Measurements from ENCODE around the gene CCDC117. TPM values are rescaled to one million over a fixed set of nuclear protein-coding genes. Genes with fewer than 3 reads are reported as not detected.
"Not testable (repeated sequence)": the region's sequence is repeated elsewhere in the genome, so short reads cannot be mapped to it uniquely, and the experiment has no call there.

Gene CCDC117
- total RNA-seq, 1 donor from 2014 or later = 12.7 TPM

DNA sequence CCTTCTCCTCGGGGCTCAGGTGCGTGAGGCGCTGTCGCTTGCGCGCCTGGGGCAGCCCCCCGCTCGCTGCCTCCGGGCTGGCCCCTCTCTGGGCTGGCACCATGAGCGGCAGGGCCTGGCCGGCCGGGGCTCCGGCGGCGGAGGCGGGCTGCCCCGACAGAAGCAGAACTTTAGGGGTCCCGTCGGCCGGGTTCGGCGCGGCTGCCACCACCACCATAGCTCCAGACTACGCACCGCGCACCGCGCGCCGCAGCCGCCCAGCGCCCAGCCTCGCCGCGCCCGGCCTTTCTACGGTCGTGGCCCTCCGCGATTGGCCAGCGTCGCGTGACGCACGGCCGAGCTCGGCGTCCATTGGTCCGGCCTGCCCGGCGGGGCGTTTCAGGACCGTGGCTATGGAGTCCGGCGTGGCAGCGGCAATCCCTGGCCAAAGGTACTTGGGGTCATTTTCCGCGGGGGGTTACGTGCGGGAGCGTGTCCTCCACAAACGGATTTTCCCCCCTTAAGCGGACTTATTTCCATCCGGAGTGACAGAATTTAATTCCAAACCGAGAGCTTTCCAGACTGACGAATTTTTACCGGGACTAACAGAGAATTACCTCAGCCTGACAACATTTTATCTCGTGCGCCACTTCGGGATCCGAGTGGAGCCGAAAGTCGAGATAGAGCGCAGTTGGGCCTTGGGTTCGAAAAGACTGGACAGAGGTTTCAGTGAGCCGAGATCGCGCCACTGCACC is 28.0 kb downstream of the CCDC117 start, which contains the start of gene XBP1:
Gene XBP1, minus strand, starts transcription at position 262 of the 734 bp plus-strand sequence.
- peak; percentile 95 to 98 for DNase-seq (ENCODE audit: low read depth in 2 of 2)

DNA sequence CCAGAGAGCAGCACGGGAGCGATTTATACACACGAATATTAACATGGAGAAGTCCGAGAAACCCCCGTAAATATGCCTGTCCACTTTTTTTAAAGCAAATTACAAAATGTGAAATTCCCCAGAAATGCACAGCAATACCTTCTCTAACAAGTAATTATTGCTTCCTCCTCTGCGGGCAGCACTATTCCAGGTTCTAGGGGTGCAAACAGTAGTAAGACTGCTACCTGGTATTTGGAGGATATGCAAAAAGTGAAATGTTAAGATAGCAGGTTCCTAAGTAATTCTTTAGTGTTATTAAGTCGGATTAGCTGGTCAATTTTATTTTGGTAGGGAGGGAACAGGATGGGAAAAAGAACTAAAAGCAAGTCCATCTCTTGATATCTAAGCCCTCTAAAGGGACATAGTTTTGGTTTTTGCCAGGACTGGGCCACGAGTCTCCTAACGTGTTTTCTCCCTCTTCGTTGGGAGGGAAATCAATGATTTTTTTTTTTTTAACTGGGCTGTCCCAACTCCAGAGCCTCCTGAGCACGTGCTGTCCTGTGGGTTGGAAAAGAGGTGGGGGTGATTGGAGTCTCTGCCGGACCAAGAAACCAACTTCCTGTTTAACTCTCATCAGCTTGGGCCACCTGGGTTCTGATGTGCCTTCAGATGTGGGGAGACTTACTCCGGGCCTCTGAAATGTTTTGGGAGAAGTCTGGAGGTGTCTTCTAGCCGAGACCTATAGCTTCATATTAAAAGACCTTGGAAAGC is 29.5 kb downstream of the CCDC117 start:
- DNase-seq (ENCODE audit: low read depth in 2 of 2) = no peak

DNA sequence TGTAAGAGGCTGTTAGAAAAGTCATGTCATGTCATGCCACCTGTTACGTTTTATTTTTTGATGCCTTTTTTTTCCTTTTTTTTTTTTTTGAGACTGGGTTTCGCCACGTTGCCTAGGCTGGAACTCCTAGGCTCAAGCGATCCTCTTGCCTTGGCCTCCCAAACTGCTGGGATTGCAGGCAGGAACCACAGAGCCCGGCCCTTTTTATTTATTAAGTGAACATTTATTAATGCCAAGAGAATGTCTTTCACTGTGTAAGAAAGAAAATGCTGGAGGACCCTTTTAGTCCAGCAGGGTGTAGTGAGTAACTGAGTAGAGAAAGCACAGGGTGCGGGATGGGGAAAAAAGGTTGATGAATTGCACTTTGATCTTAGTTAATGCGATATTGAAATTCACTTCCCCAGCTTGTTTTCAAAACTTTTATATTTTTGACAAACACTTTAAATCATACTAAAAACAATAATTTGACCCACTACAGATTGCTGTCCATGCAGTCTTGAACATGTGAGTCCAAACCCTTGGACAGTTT is 30.2 kb downstream of the CCDC117 start:
- DNase-seq (ENCODE audit: low read depth in 2 of 2) = no peak

DNA sequence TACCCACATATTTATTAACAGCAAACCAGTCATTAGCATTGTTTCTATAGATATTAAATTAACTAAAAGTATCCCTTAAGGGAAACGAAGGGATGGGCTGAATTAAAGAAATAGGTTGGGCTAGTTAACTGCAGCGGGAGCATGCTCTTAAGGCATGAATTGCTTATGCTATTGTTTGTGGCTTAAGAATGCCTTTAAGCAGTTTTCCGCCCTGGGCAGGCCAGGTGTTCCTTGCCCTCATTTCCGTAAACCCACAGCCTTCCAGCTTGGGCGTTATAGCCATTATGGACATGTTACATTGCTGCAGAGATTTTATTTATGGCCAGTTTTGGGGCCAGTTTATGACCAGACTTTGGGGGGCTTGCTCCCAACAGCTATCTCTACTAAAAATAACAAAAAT is 32.9 kb downstream of the CCDC117 start:
- DNase-seq (ENCODE audit: low read depth in 2 of 2) = not testable (repeated sequence)

DNA sequence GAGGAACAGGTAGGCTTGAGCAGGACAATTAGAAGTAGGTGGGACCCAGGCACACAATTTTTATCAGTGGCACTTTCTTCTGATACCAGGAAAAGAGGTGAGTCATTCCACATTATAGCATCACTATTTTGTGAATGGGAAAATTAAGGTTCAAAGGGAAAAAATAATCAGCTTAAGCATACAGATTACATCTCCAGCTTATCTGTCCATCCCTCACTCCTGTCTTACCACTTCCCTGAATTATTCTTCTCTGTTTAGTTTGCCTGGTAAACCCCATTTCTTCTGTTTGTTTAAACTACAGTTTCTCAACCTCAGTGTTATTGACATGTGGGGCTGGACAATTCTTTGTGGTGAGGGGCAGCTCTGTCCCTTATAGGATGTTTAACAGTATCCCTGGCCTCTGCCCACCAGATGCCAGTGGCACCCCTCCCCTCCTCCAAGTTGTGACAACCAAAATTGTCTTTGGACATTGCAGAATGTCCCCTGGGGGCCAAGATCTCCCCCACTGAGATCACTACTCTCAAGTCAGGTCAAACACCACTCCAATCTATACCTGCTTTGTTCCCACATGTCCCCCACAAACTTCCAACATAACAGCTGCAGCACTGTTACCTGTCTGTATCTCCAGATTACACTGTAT is 36.3 kb downstream of the CCDC117 start:
- DNase-seq (ENCODE audit: low read depth in 2 of 2) = no peak

DNA sequence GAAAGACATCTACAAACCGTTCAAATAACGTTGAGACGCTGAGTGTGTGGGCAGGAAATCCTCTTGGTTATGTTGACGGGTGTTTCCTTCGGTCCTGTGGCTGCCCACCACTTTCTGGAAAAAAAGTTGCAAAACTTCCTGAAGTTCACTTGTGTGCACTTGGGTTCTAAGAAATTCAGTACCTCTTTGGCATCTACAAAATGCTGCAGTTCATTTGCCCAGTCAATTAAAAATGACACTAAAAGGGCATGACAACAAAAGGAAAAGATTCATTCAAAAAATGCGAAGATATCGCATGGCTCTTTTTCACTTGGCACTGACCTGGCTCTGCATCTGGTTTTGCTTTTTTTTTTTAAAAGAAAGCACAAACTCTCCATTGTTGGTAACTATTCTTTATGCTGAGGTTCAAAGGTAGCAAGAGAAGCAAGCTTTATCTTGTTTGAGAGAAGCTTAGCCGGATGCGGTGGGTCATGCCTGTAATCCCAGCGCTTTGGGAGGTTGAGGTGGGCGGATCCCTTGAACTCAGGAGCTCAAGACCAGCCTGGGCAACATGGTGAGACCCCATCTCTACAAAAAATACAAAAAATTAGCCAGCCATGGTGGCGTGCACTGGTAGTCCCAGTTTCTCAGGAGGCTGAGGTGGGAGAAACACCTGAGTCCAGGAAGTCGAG is 38.5 kb downstream of the CCDC117 start:
- DNase-seq (ENCODE audit: low read depth in 2 of 2) = peak; percentile 24 to 79

DNA sequence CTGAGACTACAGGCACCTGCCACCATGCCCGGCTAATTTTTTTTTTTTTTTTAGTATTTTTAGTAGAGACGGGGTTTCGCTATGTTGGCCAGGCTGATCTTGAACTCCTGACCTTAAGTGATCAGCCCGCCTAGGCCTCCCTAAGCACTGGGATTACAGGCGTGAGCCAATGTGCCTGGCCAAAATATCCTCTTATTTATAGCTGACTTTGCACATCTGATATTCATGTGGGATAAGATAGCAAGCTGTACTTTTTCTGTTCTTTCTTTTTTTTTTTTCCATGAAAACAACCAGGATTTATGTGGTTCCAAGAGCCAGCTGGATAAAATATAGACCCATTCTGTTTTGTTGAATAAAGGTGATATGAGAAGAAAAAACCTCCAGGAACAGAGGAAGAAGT is 40.0 kb downstream of the CCDC117 start:
- no peak for DNase-seq (ENCODE audit: low read depth in 2 of 2)

DNA sequence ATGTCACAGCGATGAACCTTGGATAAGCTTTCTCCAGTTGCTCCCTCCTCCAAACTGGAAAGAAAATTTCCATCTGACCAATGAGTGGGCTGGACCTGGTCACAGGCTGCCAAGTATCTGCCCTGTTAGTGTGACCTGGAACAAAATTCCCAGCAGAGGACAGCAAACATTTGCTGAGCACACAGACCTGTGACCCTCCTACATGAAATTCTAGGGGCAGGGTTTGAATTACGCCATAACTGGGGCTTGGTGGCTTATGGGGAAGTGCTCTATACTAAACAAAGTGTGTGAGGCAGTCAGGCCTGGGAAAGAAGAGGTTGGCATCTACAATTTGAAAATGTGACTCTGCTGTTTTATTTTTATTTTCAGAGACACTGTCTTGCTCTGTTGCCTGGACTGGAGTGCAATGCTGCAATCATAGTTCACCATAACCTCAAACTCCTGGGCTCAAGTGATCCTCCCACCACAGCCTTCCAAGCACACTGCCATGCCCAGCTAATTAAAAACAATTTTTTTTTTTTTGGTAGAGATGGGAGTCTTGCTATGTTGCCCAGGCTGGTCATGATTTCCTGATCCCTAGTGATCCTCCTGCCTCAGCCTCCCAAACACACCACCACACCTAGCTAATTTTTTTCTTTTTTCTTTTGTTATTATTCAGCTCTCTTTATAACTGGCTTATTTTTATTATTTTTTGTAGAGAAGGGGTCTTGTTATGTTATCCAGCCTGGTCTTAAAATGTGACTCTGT is 41.5 kb downstream of the CCDC117 start:
- peak in 1 of 2 donors; percentile 89 for DNase-seq (ENCODE audit: low read depth in 2 of 2)

DNA sequence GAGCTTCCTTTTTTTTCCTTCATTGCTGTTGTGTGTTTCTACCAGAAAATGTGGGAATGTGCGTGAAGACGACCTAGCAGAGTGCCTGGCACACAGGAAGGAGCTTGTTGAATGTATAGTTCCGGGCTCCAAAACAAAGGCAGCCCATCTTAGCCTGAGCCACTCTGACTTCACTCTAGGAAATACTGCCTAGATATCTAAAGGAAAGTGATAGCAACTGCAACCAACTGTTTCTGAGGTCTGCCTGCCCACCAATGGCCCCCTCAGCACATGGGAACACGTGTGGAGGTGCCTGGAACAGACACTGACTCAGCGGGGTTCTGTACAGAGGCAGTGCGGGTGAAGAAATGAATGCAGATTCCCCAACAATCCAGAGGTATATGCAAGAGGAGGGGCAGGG is 42.6 kb downstream of the CCDC117 start:
- peak in 1 of 2 donors; percentile 49 for DNase-seq (ENCODE audit: low read depth in 2 of 2)

DNA sequence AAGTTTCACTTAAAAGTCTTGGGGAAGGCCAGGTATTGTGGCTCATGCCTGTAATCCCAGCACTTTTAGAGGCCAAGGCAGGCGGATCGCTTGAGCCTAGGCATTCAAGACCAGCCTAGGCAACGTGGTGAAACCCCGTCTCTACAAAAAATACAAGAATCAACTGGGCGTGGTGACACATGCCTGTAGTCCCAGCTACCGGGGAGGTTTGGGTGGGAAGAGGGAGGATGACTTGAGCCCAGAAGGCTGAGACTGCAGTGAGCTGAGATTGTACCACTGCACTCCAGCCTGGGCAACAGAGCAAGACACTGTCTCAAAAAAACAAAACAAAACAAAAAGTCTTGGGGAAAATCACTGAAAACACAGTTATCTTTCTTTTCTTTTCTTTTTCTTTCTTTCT is 43.2 kb downstream of the CCDC117 start:
- DNase-seq (ENCODE audit: low read depth in 2 of 2) = no peak

DNA sequence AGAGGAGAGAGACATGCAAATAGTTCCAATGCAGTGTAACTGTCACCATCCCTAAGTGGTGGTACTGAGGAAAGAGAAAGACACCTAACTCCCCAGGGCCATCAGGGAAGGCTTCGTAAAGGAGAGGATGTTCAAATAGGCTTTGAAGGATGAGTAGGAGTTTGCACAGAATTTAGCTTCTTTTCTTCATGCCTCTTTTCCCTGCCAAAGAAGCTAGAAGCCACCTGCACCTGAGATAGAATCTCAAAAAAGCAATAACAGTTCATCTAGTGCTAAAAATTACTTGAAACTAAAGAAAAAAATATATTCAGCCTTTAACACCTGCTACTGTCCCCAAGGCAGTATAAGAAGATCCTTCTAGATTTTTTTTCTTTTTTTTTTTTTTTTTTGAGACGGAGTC is 44.6 kb downstream of the CCDC117 start:
- DNase-seq (ENCODE audit: low read depth in 2 of 2) = no peak

DNA sequence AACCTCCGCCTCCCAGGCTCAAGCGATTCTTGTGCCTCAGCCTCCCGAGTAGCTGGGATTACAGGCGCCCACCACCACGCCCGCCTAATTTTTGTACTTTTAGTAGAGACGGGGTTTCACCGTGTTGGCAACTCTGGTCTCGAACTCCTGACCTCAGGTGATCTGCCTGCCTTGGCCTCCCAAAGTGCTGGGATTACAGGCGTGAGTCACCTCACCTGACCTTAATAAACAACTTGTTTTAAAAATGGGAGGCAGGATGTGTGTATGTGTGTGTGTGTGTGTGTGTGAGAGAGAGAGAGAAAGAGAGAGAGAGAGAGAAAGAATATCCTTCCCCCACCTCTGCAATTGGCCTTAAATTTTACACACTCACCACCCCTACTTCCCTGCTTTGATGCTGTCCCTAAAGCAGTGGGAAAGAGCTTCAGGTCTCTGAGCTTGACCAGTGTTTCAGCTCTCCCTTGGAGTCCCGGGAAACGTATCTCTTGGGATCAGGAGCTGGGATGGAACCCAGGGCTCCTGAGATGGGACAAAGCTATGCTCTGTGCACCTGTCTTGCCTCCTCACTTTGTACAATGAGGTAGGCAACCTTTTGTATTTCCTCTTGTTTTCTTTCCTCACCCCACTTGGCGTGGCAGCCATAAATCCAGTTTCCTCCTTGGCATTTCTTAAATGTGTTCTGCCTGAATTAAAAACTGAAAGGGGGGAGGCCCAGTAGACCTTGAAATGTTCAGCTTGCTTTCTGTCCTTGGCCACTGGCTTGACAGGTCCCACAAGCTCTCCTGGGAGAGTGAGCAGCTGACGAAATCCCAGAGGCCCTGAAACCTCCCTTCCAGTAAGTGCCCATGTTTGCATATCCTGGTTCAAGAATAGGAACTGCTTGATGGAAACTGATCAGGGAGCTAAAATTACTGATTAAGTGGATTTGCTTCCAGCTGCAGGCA is 45.7 kb downstream of the CCDC117 start:
- no peak for DNase-seq (ENCODE audit: low read depth in 2 of 2)

DNA sequence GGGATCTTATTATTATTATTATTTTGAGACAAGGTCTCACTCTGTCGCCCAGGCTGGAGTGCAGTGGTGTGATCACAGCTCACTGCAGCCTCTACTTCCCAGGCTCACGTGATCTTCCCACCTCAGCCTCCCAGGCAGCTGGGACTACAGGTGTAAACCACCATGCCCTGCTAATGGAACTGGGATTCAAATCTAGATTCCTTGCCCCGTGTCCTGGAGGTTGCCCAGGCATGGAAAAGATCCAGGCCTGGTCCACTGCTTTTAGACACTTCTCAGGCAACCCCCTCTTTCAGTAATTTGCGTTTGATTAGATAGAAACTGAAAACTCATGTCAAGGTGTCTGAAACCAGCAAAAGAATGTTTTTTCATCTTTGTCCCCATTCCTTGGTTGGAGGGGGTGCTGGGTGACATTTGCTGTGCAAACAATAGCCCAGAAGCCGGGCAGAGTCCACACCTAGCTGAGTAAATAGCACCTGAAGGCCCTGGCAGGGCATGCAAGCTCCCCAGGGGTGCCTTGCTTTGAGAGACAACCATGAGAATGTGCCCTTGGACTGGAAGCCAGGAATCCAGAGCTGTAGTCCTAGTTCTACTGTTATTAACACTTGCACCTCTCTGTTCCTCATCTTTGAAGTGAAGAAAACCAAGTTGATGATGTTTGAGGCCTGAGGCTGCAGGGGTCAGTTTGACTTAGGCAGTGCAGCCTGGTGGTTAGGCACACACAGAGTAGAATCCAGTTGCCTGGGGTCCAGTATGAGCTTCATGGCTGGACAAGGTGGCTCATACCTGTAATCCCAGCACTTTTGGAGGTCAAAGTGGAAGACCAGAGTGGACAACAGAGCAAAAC is 47.0 kb downstream of the CCDC117 start:
- DNase-seq (ENCODE audit: low read depth in 2 of 2) = no peak

DNA sequence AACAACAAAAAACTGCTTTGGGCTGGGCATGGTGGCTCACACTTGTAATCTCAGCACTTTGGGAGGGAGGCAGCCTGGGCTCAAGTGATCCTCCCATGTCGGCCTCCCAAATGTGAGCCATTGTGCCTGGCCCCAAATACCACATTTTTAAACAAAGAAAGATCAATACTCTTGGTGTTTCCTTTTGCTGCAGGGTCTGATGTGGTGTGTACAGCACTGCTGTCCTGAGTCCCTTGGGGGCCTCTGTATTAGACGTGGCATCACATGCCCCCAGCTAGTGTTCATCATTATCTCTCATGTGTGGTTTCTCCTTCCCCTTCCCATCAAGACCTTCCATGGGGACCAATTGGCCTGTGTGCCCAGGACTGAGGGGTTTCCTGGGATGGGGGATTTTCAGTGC is 48.4 kb downstream of the CCDC117 start:
- DNase-seq (ENCODE audit: low read depth in 2 of 2) = no peak

DNA sequence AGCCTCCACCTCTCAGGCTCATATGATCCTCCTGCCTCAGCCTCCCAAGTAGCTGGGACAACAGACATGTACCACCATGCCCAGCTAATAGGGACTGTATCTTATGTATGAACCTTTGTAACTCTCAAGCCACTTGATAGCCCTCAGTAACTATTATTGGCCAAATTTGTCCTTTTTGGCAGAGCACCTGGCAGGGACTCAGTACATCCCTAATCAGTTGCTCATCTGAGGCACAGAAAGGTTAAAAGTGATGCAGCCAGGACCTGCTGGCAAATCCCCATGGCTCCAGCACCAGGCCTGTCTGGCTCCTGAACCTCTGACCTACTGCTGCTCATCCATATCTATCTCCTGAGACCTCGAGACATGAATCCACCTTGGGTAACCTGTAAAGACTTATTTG is 49.0 kb downstream of the CCDC117 start:
- no peak for DNase-seq (ENCODE audit: low read depth in 2 of 2)

DNA sequence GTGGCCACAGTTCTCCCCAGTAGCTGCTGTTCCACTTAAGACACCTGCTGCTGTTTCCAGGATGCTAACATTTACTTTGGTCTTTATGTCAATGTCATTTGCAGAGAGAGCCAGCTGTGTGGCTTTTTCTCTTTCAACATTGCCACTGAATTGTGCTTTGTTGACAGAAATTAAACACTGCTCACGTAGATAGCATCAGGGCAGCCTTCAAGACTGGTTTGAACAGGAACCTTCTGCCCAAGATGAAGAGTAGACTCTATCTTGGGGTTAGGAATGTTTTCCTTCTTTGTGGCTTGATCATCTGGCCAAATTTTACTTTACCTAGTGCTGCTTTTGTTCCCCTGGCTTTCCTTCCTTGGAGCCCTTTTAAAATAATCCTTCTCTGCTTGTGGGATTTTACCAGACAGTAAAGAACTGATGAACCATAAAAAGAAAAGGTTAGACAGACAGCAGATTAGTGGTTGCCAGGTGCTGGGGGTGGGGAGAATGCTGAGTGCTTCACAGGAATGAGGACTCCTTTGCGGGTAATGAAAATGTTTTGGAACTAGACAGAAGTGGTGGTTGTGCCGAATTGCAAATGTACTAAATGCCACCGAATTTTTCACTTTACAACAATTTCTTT is 50.5 kb downstream of the CCDC117 start:
- DNase-seq (ENCODE audit: low read depth in 2 of 2) = no peak

DNA sequence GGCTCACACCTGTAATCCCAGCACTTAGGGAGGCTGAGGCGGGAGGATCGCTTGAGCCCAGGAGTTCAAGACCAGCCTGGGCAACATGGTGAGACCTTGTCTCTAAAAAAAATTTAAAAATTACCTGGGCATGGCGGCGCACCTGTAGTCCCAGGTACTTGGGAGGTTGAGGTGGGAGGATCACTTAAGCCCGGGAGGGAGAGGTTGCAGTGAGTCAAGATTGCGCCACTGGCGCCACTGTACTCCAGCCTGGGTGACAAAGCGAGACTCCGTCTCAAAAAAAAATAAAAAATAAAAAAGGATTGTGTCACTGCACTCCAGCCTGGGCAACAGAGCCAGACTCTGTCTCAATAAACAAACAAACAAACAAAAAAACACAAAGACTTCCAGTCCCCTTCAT is 52.0 kb downstream of the CCDC117 start:
- DNase-seq (ENCODE audit: low read depth in 2 of 2) = not testable (repeated sequence)

DNA sequence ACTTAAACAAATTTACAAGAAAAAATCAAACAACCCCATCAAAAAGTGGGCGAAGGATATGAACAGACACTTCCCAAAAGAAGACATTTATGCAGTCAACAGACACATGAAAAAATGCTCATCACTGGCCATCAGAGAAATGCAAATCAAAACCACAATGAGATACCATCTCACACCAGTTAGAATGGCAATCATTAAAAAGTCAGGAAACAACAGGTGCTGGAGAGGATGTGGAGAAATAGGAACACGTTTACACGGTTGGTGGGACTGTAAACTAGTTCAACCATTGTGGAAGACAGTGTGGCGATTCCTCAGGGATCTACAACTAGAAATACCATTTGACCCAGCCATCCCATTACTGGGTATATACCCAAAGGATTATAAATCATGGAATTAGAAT is 53.9 kb downstream of the CCDC117 start:
- not testable (repeated sequence) for DNase-seq (ENCODE audit: low read depth in 2 of 2)
